ENCODE measurements around the gene FAM209B. TPM values are rescaled to one million over a fixed set of nuclear protein-coding genes. Genes with fewer than 3 reads are reported as not detected.

Gene FAM209B
- total RNA-seq, 2 experiments from 2014 or later = 1.0 TPM; not detected in 1

GRCh38 chr20:56584916-56585315 is 51.9 kb downstream of the FAM209B start:
- Mint-ChIP-seq H3K27ac (no peak overlapping the region), H3K27me3 (no peaks in the 10 kb centered on the region), H3K9me3 (no peaks in the 10 kb centered on the region), H3K4me1 (ENCODE audit: low read depth) (no peaks in the 10 kb centered on the region), H3K36me3 (ENCODE audit: low read depth) (no peaks in the 10 kb centered on the region), H3K4me3 (no peak overlapping the region)
- DNase-seq (no peak), ATAC-seq (no peak)
- intact Hi-C loops (cut with micrococcal nuclease) = no loop called here
- CTCF ChIA-PET = no interaction called here
- POLR2A ChIA-PET = no interaction called here
- TF ChIP-seq CTCF (IDR thresholded peaks at IDR 0.05) = no peak

Other genes starting within 250 kb of the FAM209B start
- 1 to 10 TPM; 3.7 to 4.5 TPM for gene FAM210B, start 174.3 kb upstream of the FAM209B start, total RNA-seq
- gene AURKA, start 141.0 kb upstream of the FAM209B start, total RNA-seq = 100 to 1,000 TPM in 1 of 2 experiments, 10 to 100 TPM in 1; 97.5 to 100 TPM
- gene CSTF1, start 140.6 kb upstream of the FAM209B start, total RNA-seq = 10 to 100 TPM; 63.4 to 66.2 TPM
- gene CASS4, start 121.0 kb upstream of the FAM209B start, total RNA-seq = 1 to 10 TPM; 3.5 to 3.7 TPM
- gene RTF2, start 64.6 kb upstream of the FAM209B start, total RNA-seq = 10 to 100 TPM; 72.0 to 76.7 TPM
- gene FAM209A, start 8.5 kb upstream of the FAM209B start, total RNA-seq = 1 to 10 TPM in 1 of 2 experiments, under 1 TPM in 1; 0.83 to 1.1 TPM
- gene TFAP2C, start 96.1 kb downstream of the FAM209B start, total RNA-seq = not detected